K562 (cell line): ENCODE data around the gene TCF4. TPM values are rescaled to one million over a fixed set of nuclear protein-coding genes. Genes with fewer than 3 reads are reported as not detected.

Source experiments
- ATF1 ChIP-seq, 2 experiments: fragments of 450-650 bp in 1 of 2; IDR thresholded peaks; 2 replicates each; pipeline ENCODE4 v1.6.1; 2016; ENCODE audit warnings: missing compliant biosample characterization in 1 of 2, missing genetic modification characterization in 1 of 2
- BHLHE40 ChIP-seq: IDR thresholded peaks from 2 replicates; pipeline ENCODE4 v1.6.1; 2011; ENCODE audit warnings: low read length, improper control_type of control experiment
- FOXK1 ChIP-seq: sonication (generic); formaldehyde crosslinking; IDR thresholded peaks from 2 replicates; pipeline ENCODE4 v1.8.0; 2022; ENCODE audit warnings: missing genetic modification reagents, mild to moderate bottlenecking, borderline replicate concordance
- KLF6 ChIP-seq: fragments of 250-450 bp; sonication (Bioruptor Pico); IDR thresholded peaks from 2 replicates; pipeline ENCODE4 v1.4.0; 2020; ENCODE audit warnings: mild to moderate bottlenecking, moderate library complexity, borderline replicate concordance
- MCM3 ChIP-seq: fragments of 450-650 bp; IDR thresholded peaks from 2 replicates; pipeline ENCODE4 v1.6.1; 2016
- MEF2D ChIP-seq: conservative IDR thresholded peaks from 2 replicates; pipeline ENCODE4 v1.6.1; 2016; ENCODE audit warnings: low read depth, missing genetic modification characterization, missing compliant biosample characterization
- MTA1 ChIP-seq: fragments of 450-650 bp; IDR thresholded peaks from 2 replicates; pipeline ENCODE4 v1.6.1; 2017; ENCODE audit warnings: borderline replicate concordance
- NCOA2 ChIP-seq, 2 experiments: fragments of 450-650 bp; IDR thresholded peaks; 2 replicates each; pipeline ENCODE4 v1.6.1; 2018; ENCODE audit warnings: mild to moderate bottlenecking in 2 of 2, moderate library complexity in 1 of 2; ENCODE audit not compliant: partially characterized antibody in 2 of 2
- NFE2L1 ChIP-seq: fragments of 450-650 bp; IDR thresholded peaks from 2 replicates; pipeline ENCODE4 v1.6.1; 2016; ENCODE audit warnings: missing genetic modification characterization, low read depth, mild to moderate bottlenecking, missing compliant biosample characterization, moderate library complexity, borderline replicate concordance
- NUFIP1 ChIP-seq: fragments of 450-650 bp; IDR thresholded peaks from 2 replicates; pipeline ENCODE4 v1.6.1; 2018; ENCODE audit not compliant: partially characterized antibody
- PATZ1 ChIP-seq: fragments of 250-450 bp; sonication (Bioruptor Pico); IDR thresholded peaks from 2 replicates; pipeline ENCODE4 v1.5.0; 2020; ENCODE audit warnings: mild to moderate bottlenecking, borderline replicate concordance
- RBM14 ChIP-seq: fragments of 200-400 bp; formaldehyde crosslinking; IDR thresholded peaks from 2 replicates; pipeline ENCODE4 v1.6.1; 2018; ENCODE audit warnings: low read depth, mild to moderate bottlenecking, low read length, moderate library complexity, borderline replicate concordance; ENCODE audit not compliant: insufficient read depth
- SMAD3 ChIP-seq: fragments of 450-650 bp; formaldehyde crosslinking; conservative IDR thresholded peaks from 2 replicates; pipeline ENCODE4 v1.4.0; 2020; ENCODE audit warnings: mild to moderate bottlenecking
- SMARCB1 ChIP-seq: IDR thresholded peaks from 2 replicates; pipeline ENCODE4 v1.6.1; 2011; ENCODE audit warnings: improper control_type of control experiment, low read depth; ENCODE audit not compliant: insufficient read length
- SRSF7 ChIP-seq: fragments of 200-400 bp; formaldehyde crosslinking; optimal IDR thresholded peaks from 2 replicates; pipeline ENCODE3; 2017; ENCODE audit warnings: mild to moderate bottlenecking, low read depth, low read length
- TBL1XR1 ChIP-seq, 2 experiments: IDR thresholded peaks; 2 replicates each; pipeline ENCODE4 v1.6.1; 2012; ENCODE audit warnings: improper control_type of control experiment in 2 of 2, low read length in 2 of 2, mild to moderate bottlenecking in 1 of 2
- TOE1 ChIP-seq, 2 experiments: fragments of 450-650 bp in 1 of 2; sonication (generic) in 1 of 2; formaldehyde crosslinking in 1 of 2; IDR thresholded peaks; 2 replicates each; pipeline versions ENCODE4 v1.7.1 to v1.8.0; 2016 to 2022; ENCODE audit warnings: borderline replicate concordance in 2 of 2, mild to moderate bottlenecking in 2 of 2, antibody characterized with exemption in 1 of 2, inconsistent platforms in 1 of 2, low read depth in 1 of 2, missing genetic modification reagents in 1 of 2, moderate library complexity in 1 of 2
- USF2 ChIP-seq: sonication (generic); formaldehyde crosslinking; IDR thresholded peaks from 2 replicates; pipeline ENCODE4 v1.5.0; 2020; ENCODE audit warnings: missing genetic modification reagents
- ZNF217 ChIP-seq: sonication (generic); formaldehyde crosslinking; IDR thresholded peaks from 2 replicates; pipeline ENCODE4 v1.8.0; 2022; ENCODE audit warnings: mild to moderate bottlenecking, missing genetic modification reagents
- ZNF24 ChIP-seq: fragments of 450-650 bp; IDR thresholded peaks from 2 replicates; pipeline ENCODE4 v1.6.1; 2016
- ZNF561 ChIP-seq: fragments of 450-650 bp; formaldehyde crosslinking; conservative IDR thresholded peaks from 2 replicates; pipeline ENCODE4 v1.4.0; 2020; ENCODE audit warnings: mild to moderate bottlenecking, moderate library complexity
- ZNF79 ChIP-seq: fragments of 250-450 bp; sonication (Bioruptor Pico); IDR thresholded peaks from 2 replicates; pipeline ENCODE4 v1.4.0; 2020; ENCODE audit warnings: low read depth, mild to moderate bottlenecking, moderate library complexity
- polyA plus RNA-seq, 8 experiments: library from polyadenylated mRNA; depleted of rRNA in 4 of 8; stranded (reverse) in 5 of 8; unstranded in 3 of 8; fragments of >200 nt; fragmentation: Nextera tagmentation in 2 of 8; fragmentation: Illumina TruSeq in 1 of 8; extraction: Ambion mirVana in 2 of 8; extraction: Trizol in 1 of 8; gene quantifications; 2 replicates each; pipeline versions ENCODE4 v1.2.1 to v1.2.3, GENCODE V29; 2011 to 2014; ENCODE audit warnings: inconsistent platforms in 1 of 8, missing spikeins in 1 of 8
- total RNA-seq, 7 experiments: library from RNA; depleted of rRNA in 6 of 7; stranded (reverse); fragments of >200 nt in 6 of 7; fragmentation: Illumina TruSeq in 2 of 7; extraction: Trizol in 2 of 7; gene quantifications; 2 replicates each; pipeline versions ENCODE4 v1.2.1 to v1.2.3, GENCODE V29; 2011 to 2021; ENCODE audit warnings: low replicate concordance in 1 of 7
- TF ChIP-seq, protein P1 (sequence below): IDR thresholded peaks from 3 replicates; pipeline ENCODE4 v1.6.1; 2011; ENCODE audit warnings: borderline replicate concordance, mild to moderate bottlenecking, moderate library complexity; ENCODE audit not compliant: insufficient read length; ENCODE audit errors: extremely low read depth

TCF4 gene
- total and polyA plus RNA-seq, 9 of the 15 experiments (the other 6 are each of a cell fraction or from before 2014, with no cell fraction given): 4.8 to 24.7 (median 15.2) TPM

DNA sequence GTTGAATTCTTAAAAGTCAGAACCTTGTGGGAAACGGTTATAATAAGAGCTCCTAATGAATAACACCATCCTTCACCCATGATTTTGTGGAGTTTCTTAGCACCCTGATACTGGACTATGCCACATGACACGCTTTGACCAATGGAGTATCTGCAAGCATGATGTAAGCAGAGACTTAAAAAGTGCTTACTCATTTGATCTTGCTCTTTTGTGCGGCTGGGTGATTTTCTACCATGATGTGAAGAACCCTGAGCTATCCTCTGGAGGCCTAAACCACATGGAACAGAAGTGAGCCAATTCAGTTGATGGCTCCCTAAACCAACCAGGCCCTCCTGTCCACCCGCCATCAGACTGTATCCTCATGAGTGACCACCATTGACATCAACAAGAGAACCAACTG, 70.9 kb downstream of the TCF4 start (continued):
- TF ChIP-seq NUFIP1: no peak
- no peak for TF ChIP-seq ZNF24
- TF ChIP-seq KLF6 (CRISPR knock-in tag): no peak
- no peak for TF ChIP-seq RBM14
- TF ChIP-seq MCM3: no peak
- no peak for TF ChIP-seq TOE1 (IDR thresholded peaks at IDR 0.05; ENCODE audit: borderline replicate concordance)
- TF ChIP-seq TOE1 (CRISPR knock-in tag; IDR thresholded peaks at IDR 0.05; ENCODE audit: borderline replicate concordance, low read depth): no peak
- TF ChIP-seq TBL1XR1 (IDR thresholded peaks at IDR 0.05; ENCODE audit: low read length in 2 of 2): no peak
- TF ChIP-seq SRSF7: no peak
- no peak for TF ChIP-seq ZNF79
- TF ChIP-seq, protein P1, sequence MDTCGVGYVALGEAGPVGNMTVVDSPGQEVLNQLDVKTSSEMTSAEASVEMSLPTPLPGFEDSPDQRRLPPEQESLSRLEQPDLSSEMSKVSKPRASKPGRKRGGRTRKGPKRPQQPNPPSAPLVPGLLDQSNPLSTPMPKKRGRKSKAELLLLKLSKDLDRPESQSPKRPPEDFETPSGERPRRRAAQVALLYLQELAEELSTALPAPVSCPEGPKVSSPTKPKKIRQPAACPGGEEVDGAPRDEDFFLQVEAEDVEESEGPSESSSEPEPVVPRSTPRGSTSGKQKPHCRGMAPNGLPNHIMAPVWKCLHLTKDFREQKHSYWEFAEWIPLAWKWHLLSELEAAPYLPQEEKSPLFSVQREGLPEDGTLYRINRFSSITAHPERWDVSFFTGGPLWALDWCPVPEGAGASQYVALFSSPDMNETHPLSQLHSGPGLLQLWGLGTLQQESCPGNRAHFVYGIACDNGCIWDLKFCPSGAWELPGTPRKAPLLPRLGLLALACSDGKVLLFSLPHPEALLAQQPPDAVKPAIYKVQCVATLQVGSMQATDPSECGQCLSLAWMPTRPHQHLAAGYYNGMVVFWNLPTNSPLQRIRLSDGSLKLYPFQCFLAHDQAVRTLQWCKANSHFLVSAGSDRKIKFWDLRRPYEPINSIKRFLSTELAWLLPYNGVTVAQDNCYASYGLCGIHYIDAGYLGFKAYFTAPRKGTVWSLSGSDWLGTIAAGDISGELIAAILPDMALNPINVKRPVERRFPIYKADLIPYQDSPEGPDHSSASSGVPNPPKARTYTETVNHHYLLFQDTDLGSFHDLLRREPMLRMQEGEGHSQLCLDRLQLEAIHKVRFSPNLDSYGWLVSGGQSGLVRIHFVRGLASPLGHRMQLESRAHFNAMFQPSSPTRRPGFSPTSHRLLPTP: no peak
- no peak for TF ChIP-seq BHLHE40
- no peak for TF ChIP-seq SMARCB1
- TF ChIP-seq NCOA2 (IDR thresholded peaks at IDR 0.05; ENCODE audit: partially characterized antibody in 2 of 2): no peak
- no peak for TF ChIP-seq ZNF217 (CRISPR knock-in tag)
- TF ChIP-seq MEF2D (tag): no peak
- peak; percentile 55; the same call in 1 of the 2 replicates for TF ChIP-seq NFE2L1 (tag)
- peak; percentile 89 for TF ChIP-seq USF2 (CRISPR knock-in tag)
- no peak for TF ChIP-seq FOXK1 (CRISPR knock-in tag)
- no peak for TF ChIP-seq MTA1
- TF ChIP-seq ZNF561 (CRISPR knock-in tag): no peak
- TF ChIP-seq SMAD3 (CRISPR knock-in tag): no peak
- TF ChIP-seq PATZ1 (CRISPR knock-in tag): no peak
- no peak for TF ChIP-seq ATF1 (CRISPR knock-in tag; IDR thresholded peaks at IDR 0.05)
- TF ChIP-seq ATF1 (tag; IDR thresholded peaks at IDR 0.05): peak; percentile 31; the same call in 1 of the 2 replicates
